Astrocyte (in vitro differentiated cells and primary cell): ENCODE measurements around the gene NRSN2. TPM values are rescaled to one million over a fixed set of nuclear protein-coding genes. Genes with fewer than 3 reads are reported as not detected.

Source experiments
- DNase-seq: peaks from one replicate; pipeline ENCODE4 v3.0.0-alpha.2; 2010; ENCODE audit warnings: low read depth
- FAIRE-seq: peaks from 2 replicates; lab custom pipeline; 2011; peaks lifted over from hg19 to GRCh38; lab: Jason Lieb, UNC
- H2AFZ ChIP-seq: 2 replicates; pipeline ENCODE4 v1.6.0; 2012; ENCODE audit warnings: low read depth, low read length, inconsistent platforms
- H3K27ac ChIP-seq: 2 replicates; pipeline ENCODE4 v1.5.1; 2011; ENCODE audit warnings: low read depth, low read length, inconsistent platforms
- H3K27me3 ChIP-seq: 2 replicates; pipeline ENCODE4 v1.6.0; 2011; ENCODE audit warnings: low read length, inconsistent platforms; ENCODE audit not compliant: insufficient read depth
- H3K36me3 ChIP-seq: 2 replicates; pipeline ENCODE4 v1.5.1; 2011; ENCODE audit warnings: low read length, inconsistent platforms; ENCODE audit not compliant: insufficient read depth
- H3K4me1 ChIP-seq: 2 replicates; pipeline ENCODE4 v1.5.1; 2011; ENCODE audit warnings: low read length, inconsistent platforms; ENCODE audit not compliant: insufficient read depth
- H3K4me2 ChIP-seq: 2 replicates; pipeline ENCODE4 v1.6.0; 2012; ENCODE audit warnings: low read length, inconsistent platforms
- H3K4me3 ChIP-seq: 2 replicates; pipeline ENCODE4 v1.5.1; 2011; ENCODE audit warnings: low read depth, mild to moderate bottlenecking, low read length, inconsistent platforms; ENCODE audit not compliant: insufficient read depth
- H3K79me2 ChIP-seq: 2 replicates; pipeline ENCODE4 v1.6.0; 2012; ENCODE audit warnings: mild to moderate bottlenecking, low read length, inconsistent platforms; ENCODE audit not compliant: insufficient read depth
- H3K9ac ChIP-seq: 2 replicates; pipeline ENCODE4 v1.6.0; 2012; ENCODE audit warnings: mild to moderate bottlenecking, low read length, inconsistent platforms
- H3K9me3 ChIP-seq: 2 replicates; pipeline ENCODE4 v1.5.1; 2012; ENCODE audit warnings: low read depth, mild to moderate bottlenecking, low read length, inconsistent platforms; ENCODE audit not compliant: insufficient read depth
- H4K20me1 ChIP-seq: 2 replicates; pipeline ENCODE4 v1.6.0; 2012; ENCODE audit warnings: low read length, inconsistent platforms; ENCODE audit not compliant: insufficient read depth
- H3K27ac Mint-ChIP-seq: one replicate; pipeline ENCODE4 v1.8.0; 2021; ENCODE audit warnings: mild to moderate bottlenecking, mixed read lengths; ENCODE audit not compliant: unreplicated experiment
- H3K27me3 Mint-ChIP-seq: one replicate; pipeline ENCODE4 v1.8.0; 2021; ENCODE audit warnings: low read depth, mixed read lengths; ENCODE audit not compliant: unreplicated experiment
- H3K36me3 Mint-ChIP-seq: one replicate; pipeline ENCODE4 v1.8.0; 2021; ENCODE audit warnings: low read depth, mixed read lengths; ENCODE audit not compliant: unreplicated experiment
- H3K4me1 Mint-ChIP-seq: one replicate; pipeline ENCODE4 v1.8.0; 2021; ENCODE audit warnings: low read depth, mixed read lengths; ENCODE audit not compliant: unreplicated experiment
- H3K4me3 Mint-ChIP-seq: one replicate; pipeline ENCODE4 v1.8.0; 2021; ENCODE audit warnings: mild to moderate bottlenecking, moderate library complexity, mixed read lengths; ENCODE audit not compliant: unreplicated experiment
- H3K9me3 Mint-ChIP-seq: one replicate; pipeline ENCODE4 v1.8.0; 2021; ENCODE audit warnings: mild to moderate bottlenecking, mixed read lengths; ENCODE audit not compliant: unreplicated experiment
- CTCF ChIP-seq: IDR thresholded peaks from 2 replicates; pipeline ENCODE4 v1.5.1; 2011; ENCODE audit warnings: low read depth, mild to moderate bottlenecking, inconsistent platforms, low read length, moderate library complexity; ENCODE audit not compliant: insufficient read depth
- EZH2 ChIP-seq: IDR thresholded peaks from 2 replicates; pipeline ENCODE4 v1.6.1; 2012; ENCODE audit warnings: mild to moderate bottlenecking, low read length, inconsistent platforms; ENCODE audit not compliant: insufficient read depth
- total RNA-seq: library from RNA; stranded (reverse); gene quantifications from 2 replicates; pipeline ENCODE4 v1.2.1, GENCODE V29; 2021

NRSN2 gene
- total RNA-seq, 1 donor from 2014 or later = 57.8 TPM

DNA sequence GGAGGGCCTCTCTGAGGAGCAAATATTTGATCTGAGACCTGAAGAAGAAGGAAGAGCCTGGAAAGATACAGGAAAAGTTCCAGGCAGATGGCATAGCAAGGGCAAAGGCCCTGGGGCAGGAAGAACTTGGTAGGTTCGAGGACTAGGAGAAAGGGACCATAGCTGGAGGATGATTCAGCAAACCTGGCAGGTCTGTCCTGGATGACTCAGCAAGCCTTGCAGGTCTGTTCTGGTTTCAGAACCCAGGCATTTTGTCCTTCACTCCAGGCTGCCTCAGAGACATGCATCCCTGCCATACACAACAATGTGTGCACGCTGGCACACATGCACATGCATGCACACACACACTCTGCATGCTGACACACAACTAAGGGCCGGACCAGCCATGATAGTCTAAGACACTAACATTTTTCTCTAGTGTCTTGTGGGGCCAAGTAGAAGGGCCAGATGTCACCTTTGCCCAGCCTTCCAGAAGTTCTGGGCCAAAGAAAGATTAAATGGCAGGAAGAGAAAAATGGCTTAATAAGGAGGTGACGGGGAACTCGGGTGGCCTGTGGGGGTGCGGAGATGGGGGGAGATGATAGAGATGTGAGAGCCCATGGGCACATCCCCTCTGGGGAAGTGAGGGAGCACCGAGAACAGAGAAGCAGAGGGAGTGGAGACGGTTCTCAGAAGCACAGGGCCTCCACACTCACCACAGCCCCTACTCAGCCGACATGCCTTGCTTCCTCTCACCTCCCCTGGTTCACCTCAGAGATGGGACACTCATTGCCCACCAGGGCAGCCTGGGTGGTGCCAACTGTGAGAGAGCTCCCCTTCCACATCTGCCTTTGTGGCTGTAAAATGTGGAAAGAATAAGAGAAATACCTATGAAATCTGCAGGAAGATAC, 18.2 kb downstream of the NRSN2 start:
- Histone ChIP-seq H3K4me2 (no peak overlapping the region), H3K4me1 (peaks cover 14% of the 10 kb centered on the region), H3K79me2 (no peaks in the 10 kb centered on the region), H2AFZ (no peak overlapping the region), H3K36me3 (no peaks in the 10 kb centered on the region), H3K9ac (no peak overlapping the region), H3K27me3 (no peaks in the 10 kb centered on the region), H4K20me1 (no peaks in the 10 kb centered on the region), H3K27ac (no peak overlapping the region), H3K9me3 (no peaks in the 10 kb centered on the region), H3K4me3 (no peak overlapping the region)
- TF ChIP-seq CTCF (no peak), EZH2 (no peak)
- FAIRE-seq = no peak
- DNase-seq = no peak
- Mint-ChIP-seq H3K4me1 (peaks cover 29% of the 10 kb centered on the region), H3K9me3 (no peaks in the 10 kb centered on the region), H3K36me3 (no peaks in the 10 kb centered on the region), H3K27ac (no peak overlapping the region), H3K4me3 (no peak overlapping the region), H3K27me3 (no peaks in the 10 kb centered on the region)

- Histone ChIP-seq H4K20me1 (no peaks in the 10 kb centered on the region), H3K36me3 (no peaks in the 10 kb centered on the region), H3K4me2 (no peak overlapping the region), H3K27ac (no peak overlapping the region), H3K9me3 (no peaks in the 10 kb centered on the region), H3K27me3 (no peaks in the 10 kb centered on the region), H3K4me3 (no peak overlapping the region), H3K79me2 (no peaks in the 10 kb centered on the region), H3K9ac (no peak overlapping the region), H3K4me1 (peaks cover 14% of the 10 kb centered on the region), H2AFZ (no peak overlapping the region)
- Mint-ChIP-seq H3K4me1 (peaks cover 19% of the 10 kb centered on the region), H3K27ac (peak overlapping the region; percentile 8), H3K36me3 (no peaks in the 10 kb centered on the region), H3K27me3 (no peaks in the 10 kb centered on the region), H3K9me3 (no peaks in the 10 kb centered on the region), H3K4me3 (no peak overlapping the region)
- DNase-seq (no peak), FAIRE-seq (no peak)
- TF ChIP-seq EZH2 (no peak), CTCF (no peak)
Observed at GRCh38 chr20:366041-366718, 19.3 kb downstream of the NRSN2 start.
